Adrenal gland (tissue), 5 donors: ENCODE data around the gene CDCA4.

Source experiments
- CTCF ChIP-seq, 6 experiments: fragments of 450-650 bp in 4 of 6; fragments of 200-600 bp in 2 of 6; sonication (generic) in 1 of 6; IDR thresholded peaks; 1 replicate in 5 of 6; 2 replicates in 1 of 6; pipeline versions ENCODE4 v1.5.1 to v1.8.0; 2016 to 2021; ENCODE audit warnings: antibody characterized with exemption in 6 of 6, mild to moderate bottlenecking in 2 of 6, moderate library complexity in 1 of 6
- POLR2A ChIP-seq, 2 donors: fragments of 450-650 bp; IDR thresholded peaks; one replicate each; pipeline ENCODE4 v1.6.1; 2017; ENCODE audit warnings: antibody characterized with exemption in 2 of 2, mild to moderate bottlenecking in 2 of 2, moderate library complexity in 1 of 2
- donor health status: DM: no; HTN: no; CAD: no.

- TF ChIP-seq CTCF (IDR thresholded peaks at IDR 0.05) = no peak
- TF ChIP-seq POLR2A (IDR thresholded peaks at IDR 0.05) = no peak
These were observed 34.3 kb downstream of the CDCA4 start for GRCh38 chr14:104986487-104987164.
